Aorta (tissue), 5 donors: ENCODE measurements around the gene HDAC9. TPM values are rescaled to one million over a fixed set of nuclear protein-coding genes. Genes with fewer than 3 reads are reported as not detected.

ENCODE experiments used
- ATAC-seq: fragments of 200-7000 bp; cut with Tn5 transposase; one replicate; pipeline ENCODE4 v1.9.1; 2022; ENCODE audit warnings: moderate library complexity; ENCODE audit not compliant: low FRiP score
- DNase-seq, 2 donors: peaks; one replicate each; pipeline ENCODE4 v3.0.0-alpha.2; 2020
- H3K27ac ChIP-seq, 2 donors: one replicate each; pipeline ENCODE4 v1.5.1; 2013; ENCODE audit warnings: low read length in 2 of 2, mild to moderate bottlenecking in 2 of 2, moderate library complexity in 2 of 2, control low read depth in 1 of 2, inconsistent platforms in 1 of 2, low read depth in 1 of 2
- H3K27me3 ChIP-seq, 2 donors: one replicate each; pipeline ENCODE4 v1.6.1; 2013; ENCODE audit warnings: control low read depth in 1 of 2, low read length in 1 of 2, mild to moderate bottlenecking in 1 of 2, moderate library complexity in 1 of 2; ENCODE audit not compliant: insufficient read depth in 2 of 2, control insufficient read depth in 1 of 2
- H3K36me3 ChIP-seq, 2 donors: one replicate each; pipeline ENCODE4 v1.6.1; 2013; ENCODE audit warnings: control low read depth in 1 of 2, low read length in 1 of 2, mild to moderate bottlenecking in 1 of 2; ENCODE audit not compliant: insufficient read depth in 2 of 2, control insufficient read depth in 1 of 2
- H3K4me1 ChIP-seq, 2 donors: one replicate each; pipeline ENCODE4 v1.6.1; 2013; ENCODE audit warnings: low read length in 2 of 2, control low read depth in 1 of 2, mild to moderate bottlenecking in 1 of 2, moderate library complexity in 1 of 2; ENCODE audit not compliant: insufficient read depth in 2 of 2, control insufficient read depth in 1 of 2
- H3K4me3 ChIP-seq, 2 donors: one replicate each; pipeline ENCODE4 v1.5.1; 2013; ENCODE audit warnings: low read length in 2 of 2, control low read depth in 1 of 2, mild to moderate bottlenecking in 1 of 2
- H3K9me3 ChIP-seq: one replicate; pipeline ENCODE4 v1.6.1; 2013; ENCODE audit warnings: mild to moderate bottlenecking, low read length; ENCODE audit not compliant: control insufficient read depth
- WGBS, 2 donors: extraction: QIAGEN DNeasy Blood & Tissue Kit; methylation state at CpG; one replicate each; pipeline ENCODE4 v1.1.7; 2013; 5-methylcytosine and 5-hydroxymethylcytosine counted together
- intact Hi-C, 2 donors: fragments of 100-400 bp; cut with DNase I; formaldehyde crosslinking; loops; one replicate each; pipeline versions ENCODE4 v1.14.2 to v1.15.0; 2022
- polyA plus RNA-seq, 2 donors: library from polyadenylated mRNA; stranded (reverse); fragments of 200-250 nt; gene quantifications; one replicate each; pipeline ENCODE4 v1.2.3, GENCODE V29; 2013
- total RNA-seq, 2 donors: library from RNA; stranded (reverse); fragmentation: NEBNext Ultra II Directional; extraction: Animal tissue kit (Norgen Biotek cat#: 25700); gene quantifications; one replicate each; pipeline ENCODE4 v1.2.1, GENCODE V29; 2021
- donor health status: healthy with polysubstance abuse.
- donor health status: Bipolar disorder and iron deficiency.
- donor health status: DM: no; HTN: no; CAD: no.
- donor health status: DM: no; HTN: no; CAD: no.
- donor health status: DM: yes; HTN: yes; CAD: no.

Gene HDAC9
- total and polyA plus RNA-seq, 4 donors, result 9.1 to 122 (median 31.2) TPM

GRCh38 chr7:18927134-18927533 lies 431.6 kb downstream of the HDAC9 start:
- Histone ChIP-seq H3K36me3 (no peaks in the 10 kb centered on the region), H3K4me1 (no peaks in the 10 kb centered on the region), H3K27ac (no peak overlapping the region), H3K27me3 (no peaks in the 10 kb centered on the region), H3K4me3 (no peak overlapping the region), H3K9me3 (no peaks in the 10 kb centered on the region)
- no peak for DNase-seq
- no peak for ATAC-seq
- intact Hi-C loops, result no loop called here
- WGBS, 2 donors, result 68 to 72% methylated on average over 2 of the region's 2 CpGs

GRCh38 chr7:18936265-18936664 lies 440.7 kb downstream of the HDAC9 start:
- intact Hi-C loops, result no loop called here
- Histone ChIP-seq H3K27me3 (no peaks in the 10 kb centered on the region), H3K27ac (no peak overlapping the region), H3K9me3 (no peaks in the 10 kb centered on the region), H3K36me3 (no peaks in the 10 kb centered on the region), H3K4me3 (no peak overlapping the region), H3K4me1 (peaks cover 0 to 5% of the 10 kb centered on the region in 2 donors)
- DNase-seq, result no peak
- no peak for ATAC-seq

GRCh38 chr7:18939771-18940592 lies 444.4 kb downstream of the HDAC9 start:
- ATAC-seq (no peak), DNase-seq (no peak)
- H3K9me3 ChIP-seq, result no peaks in the 10 kb centered on the region
- peaks cover 0 to 5% of the 10 kb centered on the region in 2 donors for H3K4me1 ChIP-seq
- 32% methylated on average over 2 of the region's 2 CpGs for WGBS, 2 donors
- no peak overlapping the region for H3K4me3 ChIP-seq
- H3K27ac ChIP-seq, result no peak overlapping the region
- H3K36me3 ChIP-seq, result no peaks in the 10 kb centered on the region
- no peaks in the 10 kb centered on the region for H3K27me3 ChIP-seq
- intact Hi-C loops, result no loop called here

DNA sequence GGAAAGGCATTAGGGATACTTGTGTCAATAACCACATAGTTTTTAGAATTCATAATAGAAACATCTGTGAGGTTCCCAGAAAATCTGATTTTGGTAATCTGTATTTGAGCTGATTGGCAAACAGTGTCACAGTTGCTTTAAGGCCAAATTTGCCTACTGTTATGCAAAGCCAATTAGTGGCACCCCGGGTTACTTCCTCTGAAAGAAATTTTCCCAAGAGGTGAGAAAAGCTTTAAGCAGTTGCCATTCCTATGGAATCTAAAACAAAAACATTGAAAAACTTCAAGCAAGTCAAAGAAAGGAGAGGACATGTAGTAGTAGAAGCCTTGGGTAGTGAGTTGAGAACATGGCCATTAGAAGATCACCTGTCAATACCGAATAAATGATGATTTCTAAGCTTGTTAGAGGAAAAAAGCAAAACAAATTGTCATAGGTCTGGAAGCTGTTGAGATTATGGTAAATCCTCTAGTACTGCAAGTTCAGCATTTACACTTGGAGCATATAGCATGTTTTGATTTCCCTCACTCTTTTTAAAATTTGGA lies 445.1 kb downstream of the HDAC9 start:
- no peak for DNase-seq
- Histone ChIP-seq H3K4me3 (no peak overlapping the region), H3K27ac (no peak overlapping the region), H3K9me3 (no peaks in the 10 kb centered on the region), H3K27me3 (no peaks in the 10 kb centered on the region), H3K36me3 (no peaks in the 10 kb centered on the region), H3K4me1 (peaks cover 0 to 5% of the 10 kb centered on the region in 2 donors)
- WGBS, 2 donors, result 57% methylated on average over 2 of the region's 2 CpGs
- intact Hi-C loops, result no loop called here
- ATAC-seq, result no peak

- Histone ChIP-seq H3K4me3 (no peak overlapping the region), H3K27ac (no peak overlapping the region), H3K36me3 (no peaks in the 10 kb centered on the region), H3K27me3 (no peaks in the 10 kb centered on the region), H3K9me3 (no peaks in the 10 kb centered on the region), H3K4me1 (peaks cover 0 to 5% of the 10 kb centered on the region in 2 donors)
- ATAC-seq (no peak), DNase-seq (no peak)
- intact Hi-C loops, result no loop called here
- WGBS, 2 donors, result 61 to 66% methylated on average over 2 of the region's 2 CpGs
Observed at GRCh38 chr7:18941207-18941606, 445.7 kb downstream of the HDAC9 start.

- H3K36me3 ChIP-seq, result no peaks in the 10 kb centered on the region
- H3K27ac ChIP-seq, result no peak overlapping the region
- no peaks in the 10 kb centered on the region for H3K27me3 ChIP-seq
- H3K4me3 ChIP-seq, result no peak overlapping the region
- ATAC-seq (no peak), DNase-seq (no peak)
- 61 to 63% methylated on average over 1 of the region's 1 CpG for WGBS, 2 donors
- H3K4me1 ChIP-seq, result no peaks in the 10 kb centered on the region
- intact Hi-C loops, result no loop called here
- H3K9me3 ChIP-seq, result no peaks in the 10 kb centered on the region
Observed at GRCh38 chr7:18948521-18948920, 453.0 kb downstream of the HDAC9 start.

GRCh38 chr7:18952846-18953245 lies 457.3 kb downstream of the HDAC9 start:
- intact Hi-C loops, result no loop called here

GRCh38 chr7:18958627-18959026 lies 463.1 kb downstream of the HDAC9 start:
- H3K36me3 ChIP-seq, result no peaks in the 10 kb centered on the region
- no peaks in the 10 kb centered on the region for H3K27me3 ChIP-seq
- H3K27ac ChIP-seq, result peak overlapping the region in 1 of 2 donors; percentile 36
- 7 to 10% methylated on average over 4 of the region's 4 CpGs for WGBS, 2 donors
- DNase-seq, result no peak
- intact Hi-C loops, result loop anchor here in 1 of 2 donors (2.0 kb wide), 1 partner anchor 66 kb away; no protein-coding TSS in a partner anchor
- ATAC-seq, result no peak
- no peak overlapping the region for H3K4me3 ChIP-seq
- H3K4me1 ChIP-seq, result peaks cover 5% of the 10 kb centered on the region in 2 donors
- H3K9me3 ChIP-seq, result peaks cover 1% of the 10 kb centered on the region

More at GRCh38 chr7:18952846-18953245, 457.3 kb downstream of the HDAC9 start:
- Histone ChIP-seq H3K27me3 (no peaks in the 10 kb centered on the region), H3K36me3 (no peaks in the 10 kb centered on the region), H3K27ac (no peak overlapping the region), H3K4me1 (peaks cover 0 to 2% of the 10 kb centered on the region in 2 donors), H3K9me3 (no peaks in the 10 kb centered on the region), H3K4me3 (no peak overlapping the region)
- WGBS, 2 donors, result 79 to 81% methylated on average over 4 of the region's 4 CpGs
- ATAC-seq, result no peak
- no peak for DNase-seq

- H3K9me3 ChIP-seq, result peaks cover 1% of the 10 kb centered on the region
- H3K27ac ChIP-seq, result no peak overlapping the region
- no peak overlapping the region for H3K4me3 ChIP-seq
- H3K36me3 ChIP-seq, result no peaks in the 10 kb centered on the region
- no peak for DNase-seq
- WGBS, 2 donors, result 84 to 89% methylated on average over 4 of the region's 4 CpGs
- no peak for ATAC-seq
- intact Hi-C loops, result no loop called here
- H3K4me1 ChIP-seq, result peaks cover 5% of the 10 kb centered on the region in 2 donors
- no peaks in the 10 kb centered on the region for H3K27me3 ChIP-seq
Observed at GRCh38 chr7:18960725-18961124, 465.2 kb downstream of the HDAC9 start.
